OCI-M1 (cell line): Measurements from ENCODE around the gene DYNLT2B.
"Not testable (repeated sequence)": the region's sequence is repeated elsewhere in the genome, so short reads cannot be mapped to it uniquely, and the experiment has no call there.

Experiments
- DNase-seq: peaks from one replicate; lab custom pipeline; 2025; lab: John Stamatoyannopoulos, UW

Gene DYNLT2B

DNA sequence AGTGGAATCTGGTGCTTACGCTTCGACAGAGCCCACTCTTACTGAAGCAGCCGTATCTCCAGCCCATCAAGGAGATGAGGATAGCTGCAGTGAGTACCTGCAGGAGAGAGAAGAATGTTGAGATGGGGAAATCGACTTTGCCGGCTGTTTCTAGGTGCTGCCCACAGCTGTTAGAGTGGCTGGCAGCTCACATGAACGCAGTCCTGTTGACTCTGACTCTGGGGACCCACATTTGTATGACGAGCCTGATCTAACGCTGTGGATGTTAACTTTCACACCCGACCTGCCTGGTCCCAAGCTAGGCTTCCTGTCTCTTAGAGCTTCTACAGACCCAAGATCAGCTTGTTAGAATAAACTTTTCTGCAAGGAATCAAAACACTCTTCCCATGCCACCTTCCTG, 8.9 kb upstream of the DYNLT2B start:
- DNase-seq = no peak

GRCh38 chr3:196323691-196324090, 5.7 kb upstream of the DYNLT2B start:
- DNase-seq = no peak

- DNase-seq = no peak
Observed at GRCh38 chr3:196323016-196323415, 5.0 kb upstream of the DYNLT2B start.

- no peak for DNase-seq
Observed at GRCh38 chr3:196321162-196321561, 3.1 kb upstream of the DYNLT2B start.

GRCh38 chr3:196320137-196320536, 2.1 kb upstream of the DYNLT2B start:
- DNase-seq = no peak

GRCh38 chr3:196316799-196317686, 997 bp downstream of the DYNLT2B start:
- not testable (repeated sequence) for DNase-seq

- DNase-seq = no peak
Observed at GRCh38 chr3:196315821-196316220, 2.2 kb downstream of the DYNLT2B start.

DNA sequence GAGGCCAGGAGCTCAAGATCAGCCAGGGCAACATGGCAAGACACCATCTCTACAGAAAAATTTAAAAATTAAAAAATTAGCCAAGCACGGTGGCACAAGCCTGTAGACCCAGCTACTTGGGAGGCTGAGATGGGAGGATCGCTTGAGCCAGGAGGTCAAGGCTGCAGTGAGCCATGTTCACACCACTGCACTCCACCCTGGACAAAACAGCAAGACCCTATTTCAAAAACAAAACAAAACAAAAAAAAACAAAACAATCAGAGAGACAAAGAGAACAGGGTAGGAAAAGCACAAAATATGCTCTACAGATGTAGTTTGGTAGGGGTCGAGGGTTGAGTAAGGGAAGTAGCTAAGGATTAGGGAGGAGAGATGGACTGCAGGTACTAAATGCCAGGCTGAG, 3.4 kb downstream of the DYNLT2B start:
- DNase-seq = no peak

GRCh38 chr3:196314086-196314485, 4.0 kb downstream of the DYNLT2B start:
- DNase-seq = not testable (repeated sequence)

DNA sequence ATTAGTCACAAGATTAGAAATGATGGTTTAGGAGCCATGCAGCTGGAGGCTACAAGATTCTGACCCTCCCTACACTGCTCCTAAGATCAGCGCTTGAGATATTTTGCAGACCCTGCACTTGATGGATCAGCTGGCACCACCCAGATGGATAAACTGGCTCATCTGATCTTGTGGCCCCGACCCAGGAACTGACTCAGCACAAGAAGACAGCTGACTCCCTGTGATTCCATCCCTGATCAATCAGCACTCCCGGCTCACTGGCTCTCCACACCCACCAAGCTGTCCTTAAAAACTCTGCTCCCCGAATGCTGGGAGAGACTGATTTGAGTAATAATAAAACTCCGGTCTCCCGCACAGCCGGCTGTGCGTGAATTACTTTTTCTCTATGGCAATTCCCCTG, 15.1 kb downstream of the DYNLT2B start:
- not testable (repeated sequence) for DNase-seq

DNA sequence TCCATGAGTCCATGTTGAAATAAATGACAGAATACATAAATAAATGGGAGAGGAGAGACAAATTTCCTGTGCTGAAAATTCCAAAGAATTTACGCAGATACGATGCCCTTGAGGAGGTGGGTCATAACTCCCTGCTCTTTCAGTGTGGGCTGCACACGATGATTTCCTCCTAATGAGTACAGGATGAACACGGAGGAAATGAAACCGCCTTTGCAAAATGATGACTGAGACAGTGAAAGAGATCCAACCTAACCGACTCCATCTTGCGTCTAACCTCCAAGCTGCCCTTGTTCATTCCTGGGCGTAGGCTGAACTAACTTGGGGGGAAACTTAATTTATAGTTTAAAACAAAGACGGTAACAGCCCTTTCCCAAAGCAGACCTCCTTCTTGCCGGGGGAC, 15.5 kb downstream of the DYNLT2B start:
- not testable (repeated sequence) for DNase-seq

DNA sequence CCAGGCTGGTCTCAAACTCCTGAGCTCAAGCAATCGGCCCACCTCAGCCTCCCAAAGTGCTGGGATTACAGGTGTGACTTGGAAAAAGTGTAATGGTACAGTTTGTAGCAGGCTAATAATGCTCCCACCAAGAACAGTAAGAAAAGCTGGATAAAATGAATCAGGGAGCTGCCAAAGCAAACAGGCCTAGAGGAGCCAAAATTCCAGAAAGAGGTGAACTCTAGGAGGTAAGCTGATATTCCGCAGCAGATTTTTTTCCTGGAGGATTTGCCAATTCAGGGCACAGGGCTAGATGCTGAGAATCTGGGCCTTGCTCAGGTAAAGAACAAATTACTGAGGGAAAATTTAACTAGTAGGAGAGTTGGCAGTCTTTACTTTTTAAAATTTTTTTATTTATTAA, 19.5 kb downstream of the DYNLT2B start:
- DNase-seq = no peak

- DNase-seq = no peak
Observed at GRCh38 chr3:196292286-196292923, 25.6 kb downstream of the DYNLT2B start.

DNA sequence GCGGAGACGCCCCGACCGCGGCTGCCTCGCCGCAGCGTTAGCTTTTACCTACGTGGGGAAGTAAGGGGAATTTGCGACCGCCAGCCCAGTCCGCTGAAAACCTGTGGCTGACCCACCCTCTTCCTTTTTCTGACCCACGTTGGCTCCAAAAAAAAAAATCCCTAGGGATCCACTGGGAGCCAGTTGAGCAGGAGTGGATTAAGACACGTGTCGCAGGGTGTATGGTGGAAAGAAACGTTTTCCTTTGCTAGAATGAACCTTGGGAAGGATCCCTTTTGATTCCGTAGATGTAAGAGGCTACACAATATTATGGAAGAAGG, 29.9 kb downstream of the DYNLT2B start:
- no peak for DNase-seq

GRCh38 chr3:196287440-196288140, 30.4 kb downstream of the DYNLT2B start, which contains the start of gene PCYT1A:
Gene PCYT1A (minus strand): TSS chr3:196287726. CDS start chr3:196270531, 17,195 bp downstream.
- DNase-seq = peak; percentile 92

DNA sequence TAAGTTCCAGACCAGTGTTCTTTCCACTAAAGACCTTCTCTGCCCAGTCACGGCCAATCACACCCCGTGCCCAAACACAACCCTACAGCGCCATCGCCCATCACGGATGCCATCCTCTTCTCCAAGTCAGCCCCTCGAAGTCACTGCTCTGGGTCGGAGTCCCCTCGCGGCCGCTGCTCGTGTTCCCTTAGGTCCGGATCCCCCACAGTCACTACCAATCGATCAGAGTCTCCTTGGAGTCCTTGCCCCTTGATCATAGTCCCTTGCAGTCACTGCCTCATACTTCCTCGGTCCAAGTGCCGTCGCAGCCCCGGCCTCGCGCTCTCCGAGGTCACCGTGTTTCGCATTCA, 31.0 kb downstream of the DYNLT2B start:
- peak; percentile 58 for DNase-seq

DNA sequence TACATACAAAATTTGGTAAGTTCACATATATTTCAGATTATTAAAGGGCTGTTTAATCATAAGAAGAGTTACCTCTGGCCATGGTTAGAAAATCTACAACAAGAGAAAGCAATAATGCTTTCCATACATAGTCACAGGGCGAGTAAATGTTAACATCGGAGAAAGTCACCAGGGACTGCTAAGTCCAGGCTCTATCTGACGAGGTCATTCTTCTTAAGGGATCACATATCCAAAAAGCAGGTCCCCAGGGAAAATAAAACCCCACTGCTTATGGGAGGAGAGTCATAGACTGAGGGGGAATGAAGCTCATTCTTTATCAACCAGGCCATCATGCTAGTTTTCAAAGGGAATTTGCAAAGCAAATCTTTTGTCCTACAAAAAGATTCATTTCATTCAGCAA, 33.6 kb downstream of the DYNLT2B start:
- no peak for DNase-seq

DNA sequence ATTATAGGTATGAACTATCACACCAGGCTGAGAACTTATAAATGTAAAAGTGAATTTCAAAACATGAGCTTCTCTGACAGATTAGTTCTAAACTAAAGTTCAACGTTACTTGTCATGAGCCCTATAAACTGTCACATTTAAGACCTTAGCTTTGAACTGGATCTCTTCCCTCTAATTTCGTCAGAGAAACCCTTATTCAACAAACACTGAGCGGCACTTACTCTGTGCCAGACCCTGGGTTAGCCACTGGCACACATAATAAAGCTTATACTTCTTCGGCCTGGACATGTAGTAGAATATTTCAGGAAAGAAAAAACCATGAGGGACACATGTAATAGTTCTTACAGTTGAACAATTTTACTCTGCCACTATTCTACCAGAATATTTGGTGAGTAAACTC, 36.1 kb downstream of the DYNLT2B start:
- no peak for DNase-seq

- DNase-seq = no peak
Observed at GRCh38 chr3:196280689-196281440, 37.2 kb downstream of the DYNLT2B start.

DNA sequence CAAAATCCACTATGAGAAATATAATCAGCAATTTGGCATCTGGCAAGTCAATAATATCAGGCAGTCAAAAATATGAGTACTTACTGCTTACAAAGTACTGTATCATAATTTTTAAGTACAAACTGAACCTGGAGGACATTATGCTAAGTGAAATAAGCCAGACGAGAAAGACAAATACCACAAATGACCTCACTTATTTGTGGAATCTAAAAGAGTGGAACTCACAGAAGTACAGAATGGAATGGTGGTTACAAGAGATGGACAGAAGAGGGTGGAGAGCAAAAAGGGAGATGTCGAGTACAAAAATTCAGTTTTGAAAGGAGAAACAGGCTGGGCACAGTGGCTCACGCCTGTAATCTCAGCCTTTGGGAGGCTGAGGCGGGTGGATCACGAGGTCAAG, 42.9 kb downstream of the DYNLT2B start:
- DNase-seq = peak; percentile 39

- DNase-seq = peak; percentile 89
Observed at GRCh38 chr3:196274585-196274984, 43.5 kb downstream of the DYNLT2B start.

- no peak for DNase-seq
Observed at GRCh38 chr3:196273655-196274054, 44.4 kb downstream of the DYNLT2B start.
